ENCODE data around the gene PUM1. TPM values are rescaled to one million over a fixed set of nuclear protein-coding genes. Genes with fewer than 3 reads are reported as not detected.

The PUM1 gene
- total RNA-seq, 4 donors from 2014 or later = 118 to 191 (median 132) TPM

GRCh38 chr1:30895944-30896660, 169.4 kb downstream of the PUM1 start:
- H3K27me3 ChIP-seq = no peaks in the 10 kb centered on the region
- TF ChIP-seq CTCF (IDR thresholded peaks at IDR 0.05) (no peak), POLR2A (IDR thresholded peaks at IDR 0.05) (no peak)
- WGBS, 2 donors = 76 to 78% methylated on average over 6 of the region's 6 CpGs
- intact Hi-C loops (cut with DNase I) = no loop called here
- peaks cover 0 to 2% of the 10 kb centered on the region in 2 donors for H3K4me1 ChIP-seq
- H3K36me3 ChIP-seq = no peaks in the 10 kb centered on the region
- no peak overlapping the region for H3K27ac ChIP-seq
- H3K4me3 ChIP-seq (replicated peaks in 1 of 3) = no peak overlapping the region
- DNase-seq = no peak
- H3K9me3 ChIP-seq = no peaks in the 10 kb centered on the region

- WGBS, 2 donors = 61 to 66% methylated on average over 6 of the region's 6 CpGs
- peaks cover 0 to 7% of the 10 kb centered on the region in 2 donors for H3K4me1 ChIP-seq
- H3K4me3 ChIP-seq (replicated peaks in 1 of 3) = no peak overlapping the region
These were observed 170.1 kb downstream of the PUM1 start for GRCh38 chr1:30895382-30895943.

GRCh38 chr1:30894508-30894973, 171.0 kb downstream of the PUM1 start:
- no peak for DNase-seq
- Histone ChIP-seq H3K4me1 (peaks cover 0 to 7% of the 10 kb centered on the region in 2 donors), H3K27ac (no peak overlapping the region), H3K27me3 (no peaks in the 10 kb centered on the region), H3K4me3 (replicated peaks in 1 of 3) (no peak overlapping the region), H3K9me3 (no peaks in the 10 kb centered on the region), H3K36me3 (no peaks in the 10 kb centered on the region)
- WGBS, 2 donors = 63 to 78% methylated on average over 4 to 7 of the region's 7 CpGs
- TF ChIP-seq CTCF (IDR thresholded peaks at IDR 0.05) (no peak), POLR2A (IDR thresholded peaks at IDR 0.05) (no peak)
- intact Hi-C loops (cut with DNase I) = no loop called here

More at GRCh38 chr1:30895382-30895943, 170.1 kb downstream of the PUM1 start:
- no peak for DNase-seq
- no peaks in the 10 kb centered on the region for H3K36me3 ChIP-seq
- TF ChIP-seq POLR2A (IDR thresholded peaks at IDR 0.05) (no peak), CTCF (IDR thresholded peaks at IDR 0.05) (no peak)
- H3K27me3 ChIP-seq = no peaks in the 10 kb centered on the region
- H3K27ac ChIP-seq = no peak overlapping the region
- H3K9me3 ChIP-seq = no peaks in the 10 kb centered on the region
- intact Hi-C loops (cut with DNase I) = no loop called here

- no peak for DNase-seq
- Histone ChIP-seq H3K27ac (no peak overlapping the region), H3K36me3 (no peaks in the 10 kb centered on the region), H3K4me3 (replicated peaks in 1 of 3) (no peak overlapping the region), H3K27me3 (no peaks in the 10 kb centered on the region), H3K4me1 (peaks cover under 1 to 9% of the 10 kb centered on the region in 2 donors), H3K9me3 (no peaks in the 10 kb centered on the region)
- 81 to 85% methylated on average over 9 of the region's 9 CpGs for WGBS, 2 donors
- intact Hi-C loops (cut with DNase I) = no loop called here
- TF ChIP-seq POLR2A (IDR thresholded peaks at IDR 0.05) = no peak
- no peak for TF ChIP-seq CTCF (IDR thresholded peaks at IDR 0.05)
These were observed 171.6 kb downstream of the PUM1 start for GRCh38 chr1:30893776-30894507.

Measured in thyroid gland (tissue), 4 donors.